ENCODE data around the gene ANKHD1.

- no peak for TF ChIP-seq YY1 (IDR thresholded peaks at IDR 0.05; ENCODE audit: low read depth)
- no peak for TF ChIP-seq CTCF (IDR thresholded peaks at IDR 0.05)
- TF ChIP-seq RCOR1 (IDR thresholded peaks at IDR 0.05; ENCODE audit: low read length) = no peak
- no peak for TF ChIP-seq POLR2AphosphoS5 (IDR thresholded peaks at IDR 0.05; ENCODE audit: low read depth, low read length)
- TF ChIP-seq SMC3 (IDR thresholded peaks at IDR 0.05; ENCODE audit: low read depth, low read length) = no peak
- TF ChIP-seq USF1 (IDR thresholded peaks at IDR 0.05; ENCODE audit: borderline replicate concordance, low read depth) = no peak
- TF ChIP-seq MAX (IDR thresholded peaks at IDR 0.05; ENCODE audit: low read depth) = no peak
- TF ChIP-seq EP300 (IDR thresholded peaks at IDR 0.05; ENCODE audit: borderline replicate concordance in 1 of 2, low read depth in 1 of 2, low read length in 1 of 2) = no peak
- no peak for TF ChIP-seq JUND (IDR thresholded peaks at IDR 0.05)
Measured at GRCh38 chr5:140420226-140420570, 18.6 kb downstream of the ANKHD1 start.

Data from SK-N-SH (cell line).